Stimulated activated CD4-positive, alpha-beta T cell treated with anti-CD3 and anti-CD28 coated beads, Interleukin-15, amount 100 ng/mL, for 1 hour (primary cell): ENCODE data around the gene C20orf173.

Experiments used
- DNase-seq, 2 donors: peaks; one replicate each; pipeline ENCODE4 v3.0.0-alpha.2; 2020; ENCODE audit warnings: low read depth in 1 of 2, low spot score in 1 of 2

The C20orf173 gene

GRCh38 chr20:35508493-35509218, 20.8 kb downstream of the C20orf173 start:
- DNase-seq: no peak

- DNase-seq: no peak
These were observed 22.4 kb downstream of the C20orf173 start for GRCh38 chr20:35506872-35507638.

- no peak for DNase-seq
These were observed 23.3 kb downstream of the C20orf173 start for GRCh38 chr20:35506179-35506578.

GRCh38 chr20:35504751-35505150, 24.7 kb downstream of the C20orf173 start:
- DNase-seq: no peak

- DNase-seq: no peak
These were observed 25.5 kb downstream of the C20orf173 start for GRCh38 chr20:35503841-35504561.

- no peak for DNase-seq
These were observed 26.2 kb downstream of the C20orf173 start for GRCh38 chr20:35503281-35503680.

- no peak for DNase-seq
These were observed 27.1 kb downstream of the C20orf173 start for GRCh38 chr20:35502352-35502751.

- DNase-seq: no peak
These were observed 30.2 kb downstream of the C20orf173 start for GRCh38 chr20:35499271-35499670.

- DNase-seq: no peak
These were observed 31.7 kb downstream of the C20orf173 start for GRCh38 chr20:35497780-35498189.

GRCh38 chr20:35497320-35497719, 32.1 kb downstream of the C20orf173 start:
- DNase-seq: no peak

- DNase-seq: no peak
These were observed 33.0 kb downstream of the C20orf173 start for GRCh38 chr20:35496481-35496880.

- no peak for DNase-seq
These were observed 37.1 kb downstream of the C20orf173 start for GRCh38 chr20:35492352-35492751.

GRCh38 chr20:35491823-35492222, 37.6 kb downstream of the C20orf173 start:
- no peak for DNase-seq

- DNase-seq: peak; percentile 14 to 39
These were observed 38.7 kb downstream of the C20orf173 start for GRCh38 chr20:35490736-35491181.

GRCh38 chr20:35489717-35490116, 39.7 kb downstream of the C20orf173 start:
- no peak for DNase-seq

- DNase-seq: no peak
These were observed 42.0 kb downstream of the C20orf173 start for GRCh38 chr20:35487479-35487878.

GRCh38 chr20:35479798-35480197, 49.7 kb downstream of the C20orf173 start:
- no peak for DNase-seq

- DNase-seq: no peak
These were observed 50.5 kb downstream of the C20orf173 start for GRCh38 chr20:35478804-35479472.
